ENCODE results near the gene ARNT2. TPM values are rescaled to one million over a fixed set of nuclear protein-coding genes. Genes with fewer than 3 reads are reported as not detected.

Gene ARNT2
- total and polyA plus RNA-seq, 2 of the 13 experiments (the other 11 are each of a cell fraction or from before 2014, with no cell fraction given) = 0.69 to 1.7 TPM

DNA sequence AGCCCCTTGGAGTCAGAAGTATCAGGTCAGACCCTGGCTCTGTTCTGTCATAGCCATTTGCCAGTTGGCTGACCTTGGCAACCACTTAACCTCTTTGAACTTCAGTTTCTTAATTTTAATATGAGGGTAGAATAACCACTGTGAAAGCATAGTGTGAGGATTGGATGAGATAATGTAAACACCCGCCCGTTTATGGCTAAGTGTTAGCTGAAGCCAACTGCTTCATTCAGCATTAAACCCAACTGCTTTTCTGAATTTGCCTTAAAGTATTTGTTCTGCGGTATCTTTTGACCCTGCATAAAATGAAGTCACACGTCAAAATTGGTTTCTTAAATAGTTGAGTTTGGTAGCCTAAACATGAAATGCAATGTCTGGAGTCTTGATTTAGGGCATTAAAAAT, 169.4 kb downstream of the ARNT2 start:
- TF ChIP-seq HNRNPH1 (optimal IDR thresholded peaks at IDR 0.05; ENCODE audit: low read depth, low read length) = no peak
- no peak for TF ChIP-seq CAMTA2 (CRISPR knock-in tag; IDR thresholded peaks at IDR 0.05; ENCODE audit: borderline replicate concordance)
- no peak for TF ChIP-seq THYN1 (CRISPR knock-in tag; IDR thresholded peaks at IDR 0.05; ENCODE audit: borderline replicate concordance, low read depth)
- TF ChIP-seq ONECUT2 (CRISPR knock-in tag; IDR thresholded peaks at IDR 0.05) = no peak
- TF ChIP-seq MATR3 (CRISPR knock-in tag; IDR thresholded peaks at IDR 0.05) = no peak
- TF ChIP-seq, protein P1, sequence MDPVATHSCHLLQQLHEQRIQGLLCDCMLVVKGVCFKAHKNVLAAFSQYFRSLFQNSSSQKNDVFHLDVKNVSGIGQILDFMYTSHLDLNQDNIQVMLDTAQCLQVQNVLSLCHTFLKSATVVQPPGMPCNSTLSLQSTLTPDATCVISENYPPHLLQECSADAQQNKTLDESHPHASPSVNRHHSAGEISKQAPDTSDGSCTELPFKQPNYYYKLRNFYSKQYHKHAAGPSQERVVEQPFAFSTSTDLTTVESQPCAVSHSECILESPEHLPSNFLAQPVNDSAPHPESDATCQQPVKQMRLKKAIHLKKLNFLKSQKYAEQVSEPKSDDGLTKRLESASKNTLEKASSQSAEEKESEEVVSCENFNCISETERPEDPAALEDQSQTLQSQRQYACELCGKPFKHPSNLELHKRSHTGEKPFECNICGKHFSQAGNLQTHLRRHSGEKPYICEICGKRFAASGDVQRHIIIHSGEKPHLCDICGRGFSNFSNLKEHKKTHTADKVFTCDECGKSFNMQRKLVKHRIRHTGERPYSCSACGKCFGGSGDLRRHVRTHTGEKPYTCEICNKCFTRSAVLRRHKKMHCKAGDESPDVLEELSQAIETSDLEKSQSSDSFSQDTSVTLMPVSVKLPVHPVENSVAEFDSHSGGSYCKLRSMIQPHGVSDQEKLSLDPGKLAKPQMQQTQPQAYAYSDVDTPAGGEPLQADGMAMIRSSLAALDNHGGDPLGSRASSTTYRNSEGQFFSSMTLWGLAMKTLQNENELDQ (CRISPR knock-in tag; IDR thresholded peaks at IDR 0.05; ENCODE audit: borderline replicate concordance) = no peak
- TF ChIP-seq ZNF674 (CRISPR knock-in tag; IDR thresholded peaks at IDR 0.05; ENCODE audit: low read depth) = no peak
- TF ChIP-seq SNAPC2 (CRISPR knock-in tag; IDR thresholded peaks at IDR 0.05) = no peak
- no peak for TF ChIP-seq SOX5 (CRISPR knock-in tag; IDR thresholded peaks at IDR 0.05; ENCODE audit: borderline replicate concordance)
- no peak for TF ChIP-seq PAF1 (CRISPR knock-in tag; IDR thresholded peaks at IDR 0.05)
- TF ChIP-seq ZC3H4 (CRISPR knock-in tag; IDR thresholded peaks at IDR 0.05; ENCODE audit: borderline replicate concordance) = no peak
- TF ChIP-seq RBAK (CRISPR knock-in tag; IDR thresholded peaks at IDR 0.05) = no peak
- no peak for TF ChIP-seq NFE2 (CRISPR knock-in tag; IDR thresholded peaks at IDR 0.05)
- no peak for TF ChIP-seq ZSCAN31 (CRISPR knock-in tag; IDR thresholded peaks at IDR 0.05; ENCODE audit: low read depth)
- no peak for TF ChIP-seq TRIM24 (CRISPR knock-in tag; IDR thresholded peaks at IDR 0.05)
- TF ChIP-seq, protein P2, sequence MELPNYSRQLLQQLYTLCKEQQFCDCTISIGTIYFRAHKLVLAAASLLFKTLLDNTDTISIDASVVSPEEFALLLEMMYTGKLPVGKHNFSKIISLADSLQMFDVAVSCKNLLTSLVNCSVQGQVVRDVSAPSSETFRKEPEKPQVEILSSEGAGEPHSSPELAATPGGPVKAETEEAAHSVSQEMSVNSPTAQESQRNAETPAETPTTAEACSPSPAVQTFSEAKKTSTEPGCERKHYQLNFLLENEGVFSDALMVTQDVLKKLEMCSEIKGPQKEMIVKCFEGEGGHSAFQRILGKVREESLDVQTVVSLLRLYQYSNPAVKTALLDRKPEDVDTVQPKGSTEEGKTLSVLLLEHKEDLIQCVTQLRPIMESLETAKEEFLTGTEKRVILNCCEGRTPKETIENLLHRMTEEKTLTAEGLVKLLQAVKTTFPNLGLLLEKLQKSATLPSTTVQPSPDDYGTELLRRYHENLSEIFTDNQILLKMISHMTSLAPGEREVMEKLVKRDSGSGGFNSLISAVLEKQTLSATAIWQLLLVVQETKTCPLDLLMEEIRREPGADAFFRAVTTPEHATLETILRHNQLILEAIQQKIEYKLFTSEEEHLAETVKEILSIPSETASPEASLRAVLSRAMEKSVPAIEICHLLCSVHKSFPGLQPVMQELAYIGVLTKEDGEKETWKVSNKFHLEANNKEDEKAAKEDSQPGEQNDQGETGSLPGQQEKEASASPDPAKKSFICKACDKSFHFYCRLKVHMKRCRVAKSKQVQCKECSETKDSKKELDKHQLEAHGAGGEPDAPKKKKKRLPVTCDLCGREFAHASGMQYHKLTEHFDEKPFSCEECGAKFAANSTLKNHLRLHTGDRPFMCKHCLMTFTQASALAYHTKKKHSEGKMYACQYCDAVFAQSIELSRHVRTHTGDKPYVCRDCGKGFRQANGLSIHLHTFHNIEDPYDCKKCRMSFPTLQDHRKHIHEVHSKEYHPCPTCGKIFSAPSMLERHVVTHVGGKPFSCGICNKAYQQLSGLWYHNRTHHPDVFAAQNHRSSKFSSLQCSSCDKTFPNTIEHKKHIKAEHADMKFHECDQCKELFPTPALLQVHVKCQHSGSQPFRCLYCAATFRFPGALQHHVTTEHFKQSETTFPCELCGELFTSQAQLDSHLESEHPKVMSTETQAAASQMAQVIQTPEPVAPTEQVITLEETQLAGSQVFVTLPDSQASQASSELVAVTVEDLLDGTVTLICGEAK (IDR thresholded peaks at IDR 0.05) = no peak
- TF ChIP-seq, protein P2 (CRISPR knock-in tag; IDR thresholded peaks at IDR 0.05) = no peak
- H3K4me3 ChIP-seq (replicated peaks in 1 of 3; ENCODE audit: insufficient read depth in 1 of 3, low read depth in 2 of 3, low read length in 3 of 3) = no peak overlapping the region
- no peaks in the 10 kb centered on the region for H4K20me1 ChIP-seq (ENCODE audit: insufficient read depth, low read length)
- no TSS peak for BruUV-seq (replicated peaks)
- no peaks in the 10 kb centered on the region for H3K79me2 ChIP-seq (ENCODE audit: insufficient read depth, low read length)
- no peak overlapping the region for H2AFZ ChIP-seq (ENCODE audit: low read length)
- intact Hi-C loops (cut with micrococcal nuclease; ENCODE audit: unreplicated experiment) = no loop called here
- ChIA-PET CTCF (ENCODE audit: low intra/inter-chr PET ratio, low total read pairs) (no interaction called here), POLR2A (no interaction called here)
- ATAC-seq (no peak), DNase-seq (ENCODE audit: low spot score) (no peak), FAIRE-seq (no peak)
- in situ Hi-C loops (cut with HindIII; ENCODE audit: extremely low pct_ligation_motif_present, low pct_unique_long_range_greater_than_20kb) = no loop called here
- H3K27me3 ChIP-seq (ENCODE audit: control insufficient read depth in 1 of 2, insufficient read depth in 2 of 2, low read length in 2 of 2) = no peaks in the 10 kb centered on the region
- H3K36me3 ChIP-seq (replicated peaks in 1 of 2; ENCODE audit: control insufficient read depth in 1 of 2, insufficient read depth in 2 of 2, low read length in 2 of 2) = no peaks in the 10 kb centered on the region
- H3K4me2 ChIP-seq (ENCODE audit: low read depth, low read length) = no peak overlapping the region
- H3K4me1 ChIP-seq (ENCODE audit: insufficient read depth, low read length) = no peaks in the 10 kb centered on the region
- no peak overlapping the region for H3K27ac ChIP-seq (ENCODE audit: extremely low read length, insufficient read depth, low read length)
- H3K9me3 ChIP-seq (ENCODE audit: low read length) = no peaks in the 10 kb centered on the region
- H3K9ac ChIP-seq (ENCODE audit: insufficient read depth, low read depth, low read length) = no peak overlapping the region
- WGBS (ENCODE audit: low lambda C conversion rate) = 63% methylated on average over 4 of the region's 4 CpGs

Data from HepG2 (cell line).